HL-60/S4 treated with retinoic acid at 250 ng/mL for 4 days and 3 days (cell line): Measurements from ENCODE around the gene DCP1B.

ENCODE experiments used
- in situ Hi-C: fragments of 300-500 bp; cut with MboI; formaldehyde crosslinking; loops from 2 replicates; pipeline ENCODE4 v1.7.0; 2022; ENCODE audit warnings: low sequenced_read_pairs

Gene DCP1B

DNA sequence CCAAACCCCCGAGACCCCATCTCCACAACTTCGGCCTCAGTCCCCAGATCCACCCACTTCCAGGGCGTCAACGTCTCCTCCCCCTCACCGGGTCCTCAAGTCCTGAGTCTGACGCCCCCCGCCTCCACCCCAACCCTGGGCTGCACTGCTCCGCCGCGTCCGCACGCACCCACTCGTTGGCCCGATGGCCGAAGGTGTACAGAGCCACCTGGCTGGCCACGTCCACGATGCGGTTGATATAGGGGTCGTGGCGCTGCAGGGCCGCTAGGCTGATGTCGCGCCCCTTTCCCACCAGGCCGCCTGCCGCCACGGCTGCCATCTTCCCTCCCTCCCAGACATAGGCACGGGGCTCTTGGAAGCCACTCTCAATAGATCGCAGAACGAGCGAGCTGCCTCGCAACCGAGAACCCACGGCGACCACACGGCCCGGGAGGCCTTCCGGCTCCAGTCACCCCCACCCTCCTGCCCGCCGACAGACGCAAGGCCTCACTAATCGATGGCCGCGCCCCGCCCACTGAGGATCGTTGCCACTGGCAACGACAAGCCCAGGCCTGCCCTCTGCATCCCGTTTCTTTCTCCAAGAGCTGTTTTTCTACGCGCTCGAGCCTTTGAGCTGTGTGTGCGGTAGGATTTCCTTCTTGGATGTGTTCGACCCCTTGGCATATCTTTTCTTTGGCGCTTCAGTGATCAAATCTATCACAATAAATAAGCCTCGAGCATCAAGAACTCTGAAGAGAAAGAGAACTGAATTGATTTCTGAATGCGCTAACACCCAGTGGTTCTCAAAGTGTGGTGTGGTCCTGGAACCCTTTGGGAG, at the start of gene DCP1B:
TSS of gene DCP1B (minus strand) at position 345 of the 817 bp plus-strand sequence. CDS start at position 319, 26 bp downstream.
- in situ Hi-C loops, result no loop called here

DNA sequence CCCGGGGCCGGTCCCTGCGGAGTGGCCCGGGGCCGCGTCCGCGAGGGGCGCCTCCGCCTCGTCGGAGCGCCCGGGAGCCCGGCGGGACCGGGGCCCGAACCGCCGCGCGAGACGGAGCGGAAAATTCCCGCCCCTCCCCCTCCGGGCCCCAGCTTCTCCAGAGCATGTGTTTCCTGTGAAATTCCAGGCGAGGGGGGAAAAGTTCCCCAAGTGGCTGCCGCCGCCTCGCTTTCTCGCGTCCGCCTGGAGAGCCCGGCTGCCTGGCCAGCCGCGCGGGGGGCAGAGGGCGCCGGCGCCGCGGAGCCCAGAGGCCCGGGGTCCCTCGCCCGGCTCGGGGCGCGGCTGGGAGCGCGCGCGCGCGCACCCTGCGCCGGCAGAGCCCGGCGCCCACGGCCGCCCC, 49.4 kb upstream of the DCP1B start:
- in situ Hi-C loops, result loop anchor here (10.0 kb wide), 1 partner anchor 521 kb away; no protein-coding TSS in a partner anchor

DNA sequence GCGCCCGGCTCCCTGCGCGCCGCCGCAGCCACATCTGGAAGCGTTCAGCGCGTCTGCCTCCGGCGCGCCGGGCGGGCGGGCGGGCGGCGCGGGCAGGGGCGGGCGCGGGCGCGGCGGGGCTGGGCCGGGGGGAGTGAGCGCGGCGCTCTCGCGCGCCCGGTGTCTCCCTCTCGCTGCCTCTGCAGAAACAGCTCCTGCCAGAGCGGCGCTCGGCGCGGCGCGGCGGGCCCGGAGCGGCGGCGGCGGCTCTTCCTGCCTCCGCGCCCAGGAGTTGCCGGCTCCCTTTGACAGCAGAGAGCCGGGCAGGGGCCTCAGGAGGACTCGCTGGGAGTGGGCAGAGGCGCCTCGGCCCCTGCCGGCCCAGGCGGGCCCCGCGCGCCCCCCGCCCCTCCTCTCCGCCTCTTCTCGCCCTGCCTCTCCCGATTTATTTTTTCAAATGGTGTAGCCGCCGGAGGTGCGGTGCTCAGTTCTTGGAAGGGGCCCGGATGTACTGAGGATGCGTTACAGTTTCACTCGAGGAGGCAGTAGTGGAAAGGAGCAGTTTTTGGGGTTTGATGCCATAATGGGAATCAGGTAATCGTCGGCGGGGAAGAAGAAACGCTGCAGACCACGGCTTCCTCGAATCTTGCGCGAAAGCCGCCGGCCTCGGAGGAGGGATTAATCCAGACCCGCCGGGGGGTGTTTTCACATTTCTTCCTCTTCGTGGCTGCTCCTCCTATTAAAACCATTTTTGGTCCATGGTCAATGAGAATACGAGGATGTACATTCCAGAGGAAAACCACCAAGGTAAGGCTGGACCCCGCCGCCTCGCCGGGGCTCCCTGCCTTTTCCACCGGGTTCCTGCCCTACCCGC, 48.8 kb upstream of the DCP1B start, which contains the start of gene CACNA1C:
TSS of gene CACNA1C (plus strand) at position 162 of the 853 bp plus-strand sequence. CDS start at position 738, 576 bp downstream.
- in situ Hi-C loops, result loop anchor here (10.0 kb wide), 1 partner anchor 522 kb away; no protein-coding TSS in a partner anchor

DNA sequence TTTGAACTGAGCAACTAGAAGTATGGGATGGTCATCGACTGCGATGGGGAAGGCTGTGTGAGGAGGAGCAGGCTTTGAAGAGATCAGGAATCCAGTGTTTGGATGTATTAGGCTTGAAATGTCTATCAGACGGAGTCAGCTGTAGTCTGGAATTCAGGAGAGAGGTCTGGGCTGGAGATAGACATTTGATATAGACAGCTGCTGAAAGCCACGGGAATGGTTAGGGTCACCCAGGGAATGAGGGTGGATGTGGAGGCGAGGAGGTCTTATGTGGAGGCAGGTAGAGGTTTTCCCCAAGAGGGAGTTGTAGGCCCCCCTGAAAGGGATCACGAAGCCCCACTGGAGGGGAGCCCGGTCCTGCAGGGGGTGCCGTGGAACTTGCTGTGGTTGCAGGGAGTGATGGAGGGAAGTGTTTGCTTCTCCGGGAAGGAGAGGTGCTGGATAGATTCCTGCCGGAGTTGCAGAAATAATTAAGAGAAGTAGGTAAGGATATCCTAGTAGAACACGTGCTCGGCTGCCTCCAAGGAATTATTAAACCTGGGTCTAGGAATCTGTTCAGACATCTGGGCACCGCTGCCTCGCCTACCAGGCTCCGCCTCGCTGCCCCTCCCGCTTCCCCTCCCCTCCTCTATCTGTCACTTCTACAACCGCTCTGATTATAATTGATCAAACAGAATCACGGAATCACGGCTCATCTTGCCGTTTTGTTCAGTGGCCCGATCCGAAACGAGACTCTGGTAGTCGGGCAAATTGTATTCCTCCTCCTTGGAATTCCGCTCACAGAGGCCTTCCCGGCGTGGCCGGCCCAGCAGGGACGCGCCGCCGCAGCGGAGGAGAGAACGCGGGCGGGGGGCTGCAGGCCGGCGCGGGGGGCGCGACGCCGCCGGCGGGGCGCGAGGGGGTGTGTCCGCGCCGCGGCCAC, 47.7 kb upstream of the DCP1B start:
- in situ Hi-C loops, result loop anchor here (10.0 kb wide), 1 partner anchor 523 kb away; no protein-coding TSS in a partner anchor

DNA sequence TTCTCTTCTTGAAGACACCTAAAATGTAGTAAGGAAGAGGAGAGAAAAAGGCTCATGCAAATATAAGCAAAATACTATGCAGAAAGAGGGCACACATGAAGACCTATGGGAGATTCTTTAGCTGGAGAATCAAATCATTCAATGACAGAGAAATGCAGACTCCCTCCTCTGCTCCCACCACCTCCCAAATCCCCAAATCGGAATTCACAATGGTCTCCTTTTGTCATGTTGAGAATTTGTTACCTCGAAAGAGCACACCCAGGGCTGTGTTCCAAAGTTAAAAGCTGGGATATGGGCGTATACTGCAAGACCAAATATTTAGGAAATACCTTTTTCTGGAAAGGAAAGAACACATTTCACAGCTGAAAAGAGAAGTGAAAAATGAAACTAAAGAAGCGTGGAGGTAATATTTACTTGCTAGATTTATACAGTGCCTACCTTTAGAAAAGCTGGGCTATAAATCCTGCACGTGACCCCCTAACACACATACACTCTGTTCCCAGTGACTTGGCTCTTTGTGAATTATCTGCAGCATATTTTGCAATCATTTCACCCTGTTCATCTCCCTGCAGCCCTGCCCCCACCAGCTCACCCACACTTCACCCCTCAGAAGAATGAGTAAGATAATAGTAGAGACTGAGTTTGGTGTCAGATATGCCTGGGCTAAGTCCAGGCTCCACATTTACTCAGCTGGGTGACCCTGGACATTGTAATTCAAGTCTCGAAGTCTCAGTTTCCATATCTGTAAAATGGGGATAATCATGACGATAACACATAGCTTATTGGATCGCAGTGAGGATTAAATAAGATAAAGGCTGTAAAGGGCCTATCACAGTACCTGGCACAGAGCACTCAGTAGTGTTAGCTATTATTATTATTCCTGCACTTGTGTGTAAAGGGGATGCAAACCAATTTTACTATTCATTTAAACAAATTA, 45.6 kb upstream of the DCP1B start:
- in situ Hi-C loops, result loop anchor here (10.0 kb wide), 1 partner anchor 525 kb away; no protein-coding TSS in a partner anchor

DNA sequence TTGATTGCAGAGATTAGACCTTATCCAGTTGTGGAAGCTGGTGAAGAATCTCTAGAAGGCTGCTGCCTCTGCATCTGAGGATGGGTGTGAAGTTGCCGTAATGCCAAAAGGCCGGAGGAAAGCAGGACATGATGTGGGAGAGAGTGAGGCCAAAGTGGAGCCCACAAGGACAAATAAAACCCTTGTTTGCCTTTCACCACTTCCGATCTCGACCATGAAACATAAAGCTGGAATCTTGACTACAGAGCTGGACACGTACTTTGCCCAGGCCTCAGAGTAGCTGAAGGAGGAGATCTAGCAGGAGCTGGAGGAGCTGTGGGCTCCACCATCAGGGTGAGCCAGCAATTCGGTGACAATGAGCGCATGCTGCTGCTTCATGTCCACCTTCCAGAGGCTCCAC, 43.5 kb upstream of the DCP1B start:
- in situ Hi-C loops, result no loop called here

DNA sequence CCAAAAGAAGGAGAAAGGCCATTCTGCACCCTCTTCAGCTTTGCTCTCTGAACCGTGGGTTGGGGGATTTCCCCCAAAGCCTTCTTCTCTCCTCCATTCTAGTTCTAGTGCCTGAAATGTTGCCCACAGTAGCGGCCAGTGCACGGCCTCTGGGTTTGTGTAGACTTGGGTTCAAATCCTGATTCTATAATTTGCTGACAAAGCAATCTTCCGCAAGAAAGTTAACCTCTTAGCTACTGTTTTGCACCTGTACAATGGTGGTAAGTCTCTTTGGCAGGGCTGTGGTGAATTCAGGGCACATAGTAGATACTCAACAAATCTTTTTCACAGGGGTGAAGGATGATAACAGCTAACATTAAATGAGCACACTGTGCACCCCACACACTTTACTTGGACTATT, 42.7 kb upstream of the DCP1B start:
- in situ Hi-C loops, result no loop called here

DNA sequence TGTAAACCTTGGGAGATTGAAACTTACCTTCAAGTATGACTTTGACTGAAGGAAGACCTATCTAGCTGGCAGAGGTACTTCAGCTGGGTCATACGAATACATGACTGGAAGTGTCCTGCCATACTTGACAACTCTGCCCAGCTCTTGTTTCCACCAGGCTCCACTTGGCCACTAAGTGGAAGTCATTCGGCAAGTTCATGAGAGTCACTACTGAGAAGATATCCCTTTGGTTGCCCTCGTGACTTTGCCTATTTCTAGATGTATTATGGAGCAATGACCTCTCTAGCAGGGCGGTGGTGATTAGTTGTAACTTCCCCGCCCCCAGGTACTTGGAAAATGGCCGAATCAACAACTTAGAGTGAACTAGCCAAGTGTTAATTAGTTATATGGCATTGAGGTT, 39.9 kb upstream of the DCP1B start:
- in situ Hi-C loops, result no loop called here

DNA sequence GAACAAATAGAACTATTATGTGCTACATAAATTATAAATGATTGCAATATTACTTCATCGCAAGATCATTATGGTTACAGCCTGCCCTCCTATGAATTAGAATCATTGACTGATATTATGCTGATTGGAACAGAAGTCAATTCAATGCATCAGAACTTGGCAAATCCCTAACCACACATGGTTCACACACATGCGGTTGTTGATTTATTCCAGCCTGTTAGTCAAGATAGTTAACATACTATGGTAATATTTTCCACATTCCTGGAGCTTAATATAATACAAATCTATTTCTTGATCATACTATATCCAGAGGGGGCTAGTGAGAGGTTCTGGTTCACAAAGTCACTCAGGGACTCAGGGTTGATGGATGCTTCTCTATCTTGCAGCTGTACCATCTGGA, 38.8 kb upstream of the DCP1B start:
- in situ Hi-C loops, result no loop called here

DNA sequence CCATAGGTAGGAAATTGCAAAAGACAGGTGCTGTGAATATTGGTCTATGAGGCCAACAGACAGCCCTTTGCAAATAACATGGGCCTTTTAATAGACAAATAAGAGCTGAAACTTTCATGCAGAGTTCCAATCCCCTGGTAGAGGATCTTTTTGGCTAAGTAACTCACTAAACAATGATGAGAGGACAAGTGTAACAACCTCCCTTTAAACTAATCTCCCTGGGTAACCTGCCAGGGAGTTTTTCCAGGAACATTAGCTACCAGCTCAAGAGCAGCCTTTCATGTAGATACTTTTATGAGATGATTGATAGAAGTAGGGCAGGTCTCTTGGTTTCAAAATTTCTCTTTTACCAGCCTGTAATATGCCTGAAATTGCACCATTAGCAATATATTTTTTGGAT, 34.8 kb upstream of the DCP1B start:
- in situ Hi-C loops, result no loop called here

DNA sequence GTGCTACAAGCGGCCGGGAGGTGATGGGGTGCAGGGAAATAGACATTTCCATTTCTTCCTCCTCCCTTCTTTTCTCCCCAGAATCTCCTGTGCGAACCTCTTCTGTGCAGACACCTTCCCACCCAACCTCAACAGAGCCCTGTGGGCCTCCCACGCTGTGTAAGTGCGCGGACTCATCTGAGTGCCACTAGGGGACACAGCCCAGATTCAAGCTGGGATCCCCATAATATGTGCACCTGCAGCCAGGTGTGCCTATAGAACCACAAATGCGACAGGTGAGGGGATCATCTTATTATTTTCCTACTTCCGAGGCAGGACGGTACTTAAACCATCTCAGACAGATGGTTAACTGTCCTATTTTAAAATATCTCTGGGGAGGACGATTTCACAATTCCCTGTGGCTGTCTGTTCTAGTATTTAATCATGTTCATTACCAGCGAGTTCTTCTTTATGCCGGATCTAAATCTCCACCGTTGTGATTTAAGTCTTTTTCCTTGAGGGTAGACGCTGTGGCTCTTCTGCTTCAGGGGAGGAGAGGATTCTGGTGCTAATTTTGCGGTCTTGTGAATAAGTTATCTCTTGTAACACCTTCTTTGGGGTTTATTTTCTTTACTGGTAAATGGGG, 31.3 kb upstream of the DCP1B start:
- in situ Hi-C loops, result no loop called here

DNA sequence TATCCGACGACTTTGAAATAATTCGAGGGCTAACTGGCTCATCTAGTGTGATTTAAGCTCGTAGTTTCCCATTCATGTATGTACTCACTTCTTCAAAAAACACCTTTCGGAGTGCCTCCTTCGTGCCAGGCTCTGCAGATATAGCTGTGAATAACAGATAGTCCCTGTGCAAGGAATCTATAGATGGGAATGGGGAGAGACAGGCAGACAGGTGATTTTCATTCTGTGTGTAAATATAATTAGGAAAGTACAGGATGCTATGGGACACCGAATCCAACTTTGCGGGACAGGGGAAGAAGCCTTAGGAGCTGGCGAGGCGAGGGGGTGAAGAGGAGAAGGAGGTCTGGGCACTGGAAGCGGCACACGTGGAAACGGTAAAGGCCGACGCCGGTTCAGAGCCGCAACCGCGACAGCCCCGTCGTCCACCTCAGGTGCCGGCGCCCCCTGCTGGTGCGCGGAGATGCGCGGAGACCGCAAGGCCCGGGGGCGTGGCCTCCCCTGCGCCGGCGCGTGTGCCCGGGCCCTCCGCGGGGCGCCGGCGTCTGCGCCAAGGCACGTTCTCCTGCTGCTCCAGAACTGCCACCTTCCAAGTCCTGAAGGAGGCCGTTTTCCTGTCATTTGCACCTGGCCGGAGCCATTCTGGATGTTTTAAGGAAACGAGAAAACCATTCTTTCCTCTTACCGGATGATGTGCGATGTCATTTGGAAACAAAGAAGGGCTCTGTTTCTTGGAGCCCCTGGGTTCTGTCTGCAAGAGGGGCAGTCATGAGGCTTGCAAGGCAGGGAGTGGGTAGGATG, 30.6 kb upstream of the DCP1B start:
- in situ Hi-C loops, result no loop called here

DNA sequence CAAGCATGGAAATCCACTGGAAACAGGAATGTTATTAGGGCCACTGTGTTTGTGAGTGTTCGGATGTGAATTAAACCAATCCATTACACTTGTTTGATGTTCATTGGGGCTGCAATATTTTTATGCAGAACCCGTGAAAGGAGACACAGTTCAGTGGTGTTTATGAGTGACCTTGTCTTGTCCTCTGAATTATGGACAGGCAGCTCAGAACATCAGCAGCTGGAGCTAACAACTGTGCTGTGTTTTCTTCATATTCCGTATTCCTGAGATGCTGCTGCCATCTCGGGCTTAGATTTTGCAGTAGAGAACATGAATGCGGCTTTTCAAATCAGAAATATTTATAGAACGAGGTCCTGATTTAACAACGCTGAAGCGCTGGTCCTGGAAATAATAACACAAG, 28.2 kb upstream of the DCP1B start:
- in situ Hi-C loops, result no loop called here

DNA sequence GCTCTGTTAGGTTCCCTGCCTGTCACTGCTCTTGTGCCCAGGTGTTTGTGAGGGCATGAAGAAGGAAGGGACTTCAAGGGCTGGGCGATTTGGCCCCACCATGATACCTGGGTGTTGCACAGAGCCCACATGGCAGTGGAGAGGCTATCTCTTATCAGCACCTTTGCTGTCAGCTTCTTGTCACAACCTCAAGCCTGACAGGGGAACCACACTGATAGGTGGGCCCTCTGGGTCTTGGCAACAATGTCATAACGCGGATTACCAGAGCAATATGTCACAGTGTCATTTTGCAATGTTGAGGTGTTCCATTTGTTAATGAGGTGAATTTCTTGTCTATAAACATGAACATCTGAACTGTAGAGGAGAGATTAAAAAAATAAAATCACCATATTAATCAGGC, 25.6 kb upstream of the DCP1B start:
- in situ Hi-C loops, result no loop called here

DNA sequence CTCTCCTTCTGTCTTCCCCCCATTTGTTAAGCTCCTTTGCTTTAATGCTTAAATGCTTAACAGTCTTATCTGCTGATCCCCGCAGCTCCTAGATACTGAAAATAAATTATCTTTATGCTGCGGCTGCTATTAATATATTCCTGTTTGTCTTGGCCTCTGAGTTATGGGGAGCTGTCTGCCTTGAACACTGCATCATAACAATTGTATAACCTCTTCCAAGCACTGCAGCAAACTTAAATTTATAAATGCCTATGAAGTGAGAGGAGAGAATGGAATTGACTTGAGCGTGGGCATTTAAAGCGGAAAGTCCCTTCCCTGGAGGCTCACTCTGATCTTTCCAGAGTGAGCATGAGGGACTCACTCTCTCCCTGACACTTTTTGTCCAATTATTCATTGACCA, 23.1 kb upstream of the DCP1B start:
- in situ Hi-C loops, result no loop called here

DNA sequence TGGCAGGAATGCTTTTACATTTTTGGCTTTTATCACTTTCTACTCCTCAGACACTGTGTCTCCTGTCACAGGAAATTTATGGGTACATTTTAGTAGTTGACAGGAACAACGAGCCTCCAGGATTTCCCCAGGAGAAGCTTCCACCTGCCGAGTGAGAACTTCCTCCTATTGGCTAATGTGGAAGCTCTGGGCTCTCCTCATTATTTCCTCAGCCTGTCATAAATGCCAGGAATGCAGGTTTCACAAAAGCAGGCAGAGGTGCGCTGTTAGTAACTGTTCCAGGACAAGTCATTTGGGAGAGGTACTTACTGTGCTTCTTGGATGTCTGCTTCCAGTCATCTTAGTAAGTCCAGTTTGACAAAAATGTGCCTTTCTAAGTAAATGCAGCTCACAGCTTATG, 19.1 kb upstream of the DCP1B start:
- in situ Hi-C loops, result no loop called here

DNA sequence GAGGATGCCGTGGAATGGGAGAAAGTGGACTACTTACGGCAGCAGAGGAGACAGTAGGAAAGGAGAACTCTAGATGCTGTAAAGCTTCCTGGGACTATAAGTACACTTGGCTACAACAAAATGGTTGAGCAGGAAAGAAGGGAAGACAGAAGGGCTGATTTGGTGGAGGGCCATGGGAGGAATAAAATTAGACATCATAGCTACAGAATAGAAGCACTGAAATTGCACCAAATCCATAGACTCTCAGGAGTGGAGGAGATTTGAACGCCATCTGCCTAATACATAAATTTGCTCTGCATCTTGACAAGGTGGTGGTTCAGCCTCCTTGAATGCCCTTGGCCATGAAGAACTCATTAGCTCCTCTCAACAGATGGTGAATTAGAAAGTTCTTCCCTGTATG, 16.3 kb upstream of the DCP1B start:
- in situ Hi-C loops, result no loop called here

DNA sequence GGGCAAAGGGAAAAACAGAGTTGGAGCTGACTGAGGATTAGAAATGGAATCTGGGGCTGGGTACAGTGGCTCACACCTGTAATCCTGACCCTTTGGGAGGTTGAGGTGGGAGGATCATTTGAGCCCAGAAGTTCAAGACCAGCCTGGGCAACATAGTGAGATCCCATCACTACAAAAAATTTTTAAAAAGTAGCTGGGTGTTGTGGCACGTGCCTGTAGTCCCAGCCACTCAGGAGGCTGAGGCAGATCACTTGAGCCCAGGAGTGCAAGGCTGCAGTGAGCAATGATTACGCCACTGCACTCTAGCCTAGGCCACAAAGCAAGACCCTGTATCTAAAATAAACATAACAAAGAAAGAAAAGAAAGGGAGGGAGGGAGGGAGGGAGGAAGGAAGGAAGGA, 14.9 kb upstream of the DCP1B start:
- in situ Hi-C loops, result no loop called here
